ENCODE results near the gene FCER2. TPM values are rescaled to one million over a fixed set of nuclear protein-coding genes. Genes with fewer than 3 reads are reported as not detected.

The FCER2 gene
- under 1 TPM in 3 of 4 donors, not detected in 1; 0.49 to 0.88 (median 0.68) TPM for total RNA-seq

GRCh38 chr19:7701654-7702457 is at the start of gene FCER2:
Gene FCER2, minus strand, starts transcription at chr19:7702131. Its CDS starts 2,371 bp downstream, at chr19:7699760.
- TF ChIP-seq CTCF (IDR thresholded peaks at IDR 0.05; ENCODE audit: low read depth) = no peak

GRCh38 chr19:7751157-7751783 is 49.3 kb upstream of the FCER2 start:
- no peak for TF ChIP-seq CTCF (IDR thresholded peaks at IDR 0.05; ENCODE audit: low read depth)

GRCh38 chr19:7748756-7749155 is 46.8 kb upstream of the FCER2 start:
- no peak for TF ChIP-seq CTCF (IDR thresholded peaks at IDR 0.05; ENCODE audit: low read depth)

- TF ChIP-seq CTCF (IDR thresholded peaks at IDR 0.05; ENCODE audit: low read depth) = no peak
Observed at GRCh38 chr19:7748171-7748570, 46.2 kb upstream of the FCER2 start.

GRCh38 chr19:7746903-7747884 is 45.3 kb upstream of the FCER2 start, which contains the start of gene CD209:
Gene CD209, minus strand, starts transcription at chr19:7747534. Its CDS starts 23 bp downstream, at chr19:7747511.
- no peak for TF ChIP-seq CTCF (IDR thresholded peaks at IDR 0.05; ENCODE audit: low read depth)

- no peak for TF ChIP-seq CTCF (IDR thresholded peaks at IDR 0.05; ENCODE audit: low read depth)
Observed at GRCh38 chr19:7744871-7745650, 43.1 kb upstream of the FCER2 start.

All from subcutaneous adipose tissue (tissue), 4 donors.